Placental pericyte (primary cell): ENCODE data around the gene MAN1C1. TPM values are rescaled to one million over a fixed set of nuclear protein-coding genes. Genes with fewer than 3 reads are reported as not detected.

Experiments
- total RNA-seq: library from RNA; depleted of rRNA; stranded (reverse); fragments of >200 nt; gene quantifications from 2 replicates; pipeline ENCODE4 v1.2.3, GENCODE V29; 2012

The MAN1C1 gene
- total RNA-seq, result 0.14 and 1.3 TPM in 2 replicates

GRCh38 chr1:25616095-25616986 lies at the start of gene MAN1C1:
Gene MAN1C1 (plus strand): TSS chr1:25616791. CDS start chr1:25617798, 1,007 bp downstream.

GRCh38 chr1:25799935-25800702 lies 183.5 kb downstream of the MAN1C1 start, which contains the start of gene SELENON:
Gene SELENON (plus strand): TSS chr1:25800193. CDS start chr1:25800231, 38 bp downstream.

GRCh38 chr1:25819491-25820246 lies 203.1 kb downstream of the MAN1C1 start, which contains the start of gene MTFR1L:
Gene MTFR1L (plus strand): TSS chr1:25819954. CDS start chr1:25823105, 3,151 bp downstream.

Other genes with a start within 250 kb of the MAN1C1 start
- 0.14 and 0.66 TPM in 2 replicates for gene RHCE, start 196.0 kb upstream of the MAN1C1 start, total RNA-seq
- 21.9 and 28.4 TPM in 2 replicates for gene MACO1, start 185.9 kb upstream of the MAN1C1 start, total RNA-seq
- 18.8 and 22.5 TPM in 2 replicates for gene LDLRAP1, start 73.2 kb upstream of the MAN1C1 start, total RNA-seq
- gene SELENON, start 183.4 kb downstream of the MAN1C1 start, total RNA-seq, result 29.8 and 33.0 TPM in 2 replicates
- 49.9 and 50.1 TPM in 2 replicates for gene MTFR1L, start 203.2 kb downstream of the MAN1C1 start, total RNA-seq
- 0.22 and 6.6 TPM in 2 replicates for gene AUNIP, start 242.7 kb downstream of the MAN1C1 start, total RNA-seq